Neural progenitor cell (in vitro differentiated cells): ENCODE results near the gene PGAM2. TPM values are rescaled to one million over a fixed set of nuclear protein-coding genes. Genes with fewer than 3 reads are reported as not detected.
"Not testable (repeated sequence)": the region's sequence is repeated elsewhere in the genome, so short reads cannot be mapped to it uniquely, and the experiment has no call there.

Source experiments
- DNase-seq: peaks from one replicate; pipeline ENCODE4 v3.0.0-alpha.2; 2016; ENCODE audit warnings: low spot score
- H2AFZ ChIP-seq: fragments of 200-600 bp; sonication (generic); replicated peaks from 2 replicates; pipeline ENCODE4 v1.6.1; 2016; ENCODE audit warnings: antibody characterized with exemption
- H3F3A ChIP-seq: fragments of 200-600 bp; sonication (generic); 2 replicates; pipeline ENCODE4 v1.6.1; 2016; ENCODE audit warnings: antibody characterized with exemption, low read depth
- H3K27ac ChIP-seq: fragments of 200-600 bp; sonication (generic); 2 replicates; pipeline ENCODE4 v1.5.1; 2016; ENCODE audit warnings: mild to moderate bottlenecking
- H3K27me3 ChIP-seq: fragments of 200-600 bp; sonication (generic); 2 replicates; pipeline ENCODE4 v1.6.1; 2016; ENCODE audit warnings: mild to moderate bottlenecking, moderate library complexity
- H3K36me3 ChIP-seq: fragments of 200-600 bp; sonication (generic); 2 replicates; pipeline ENCODE4 v1.5.1; 2016
- H3K4me1 ChIP-seq: fragments of 200-600 bp; sonication (generic); 2 replicates; pipeline ENCODE4 v1.6.1; 2016; ENCODE audit warnings: mixed run types
- H3K4me2 ChIP-seq: fragments of 200-600 bp; sonication (generic); 2 replicates; pipeline ENCODE4 v1.6.1; 2016
- H3K4me3 ChIP-seq: fragments of 200-600 bp; sonication (generic); 2 replicates; pipeline ENCODE4 v1.5.1; 2016
- H3K79me2 ChIP-seq: fragments of 200-600 bp; sonication (generic); 2 replicates; pipeline ENCODE4 v1.6.1; 2016; ENCODE audit warnings: low read depth
- H3K9ac ChIP-seq: fragments of 200-600 bp; sonication (generic); 2 replicates; pipeline ENCODE4 v1.6.1; 2016
- H3K9me3 ChIP-seq: fragments of 200-600 bp; sonication (generic); 2 replicates; pipeline ENCODE4 v1.5.1; 2016; ENCODE audit warnings: low read depth
- H4K20me1 ChIP-seq: fragments of 200-600 bp; sonication (generic); 2 replicates; pipeline ENCODE4 v1.6.1; 2016; ENCODE audit warnings: low read depth
- H3K27ac Mint-ChIP-seq: 3 replicates; pipeline ENCODE4 v1.8.0; 2021; ENCODE audit warnings: mixed read lengths
- H3K27me3 Mint-ChIP-seq: 2 replicates; pipeline ENCODE4 v1.8.0; 2022; ENCODE audit warnings: low read depth, mild to moderate bottlenecking, inconsistent platforms, moderate library complexity, mixed read lengths; ENCODE audit not compliant: insufficient read depth
- H3K36me3 Mint-ChIP-seq: 3 replicates; pipeline ENCODE4 v1.8.0; 2021; ENCODE audit warnings: mixed read lengths
- H3K4me1 Mint-ChIP-seq: 3 replicates; pipeline ENCODE4 v1.8.0; 2021; ENCODE audit warnings: mixed read lengths
- H3K4me3 Mint-ChIP-seq: 3 replicates; pipeline ENCODE4 v1.8.0; 2021; ENCODE audit warnings: mild to moderate bottlenecking, moderate library complexity, mixed read lengths
- H3K9me3 Mint-ChIP-seq: 3 replicates; pipeline ENCODE4 v1.8.0; 2020; ENCODE audit warnings: mixed read lengths
- EZH2 ChIP-seq: fragments of 200-600 bp; sonication (generic); IDR thresholded peaks from 2 replicates; pipeline ENCODE4 v1.6.1; 2017; ENCODE audit warnings: antibody characterized with exemption, mild to moderate bottlenecking, moderate library complexity
- EZH2phosphoT487 ChIP-seq: fragments of 200-600 bp; sonication (generic); IDR thresholded peaks from 2 replicates; pipeline ENCODE4 v1.6.1; 2017; ENCODE audit warnings: antibody characterized with exemption
- total RNA-seq: library from RNA; depleted of rRNA; stranded (reverse); fragments of >200 nt; gene quantifications from 2 replicates; pipeline ENCODE4 v1.2.3, GENCODE V29; 2015; ENCODE audit warnings: low replicate concordance
- TF ChIP-seq, protein P1 (sequence below): fragments of 200-600 bp; sonication (generic); IDR thresholded peaks from 2 replicates; pipeline ENCODE4 v1.5.1; 2017; ENCODE audit warnings: antibody characterized with exemption, mild to moderate bottlenecking

PGAM2 gene
- total RNA-seq, 1 donor from 2014 or later, result 11.2 TPM

DNA sequence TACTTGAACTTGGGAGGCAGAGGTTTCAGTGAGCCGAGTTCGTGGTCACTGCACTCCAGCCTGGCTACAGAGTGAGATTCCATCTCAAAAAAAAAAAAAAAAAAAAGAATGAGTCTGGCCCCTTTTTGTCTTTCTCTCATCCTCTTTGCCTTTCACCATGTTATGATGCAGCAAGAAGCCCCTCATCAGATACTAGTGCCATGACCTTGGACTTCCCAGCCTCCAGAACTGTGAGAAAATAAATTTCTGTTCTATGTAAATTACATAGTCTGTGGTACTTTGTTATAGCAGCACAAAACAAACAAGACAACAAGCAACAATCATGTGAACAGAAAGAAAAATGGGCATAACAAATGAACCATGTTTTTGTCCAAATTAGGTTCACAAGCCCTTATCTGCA is 23.1 kb downstream of the PGAM2 start:
- peaks cover 19% of the 10 kb centered on the region for H3K27me3 Mint-ChIP-seq
- peaks cover 26% of the 10 kb centered on the region for H3K79me2 ChIP-seq
- no peak overlapping the region for H3K4me3 Mint-ChIP-seq
- no peak overlapping the region for H2AFZ ChIP-seq
- H3K27me3 ChIP-seq, result peaks cover 45% of the 10 kb centered on the region
- TF ChIP-seq, protein P1, sequence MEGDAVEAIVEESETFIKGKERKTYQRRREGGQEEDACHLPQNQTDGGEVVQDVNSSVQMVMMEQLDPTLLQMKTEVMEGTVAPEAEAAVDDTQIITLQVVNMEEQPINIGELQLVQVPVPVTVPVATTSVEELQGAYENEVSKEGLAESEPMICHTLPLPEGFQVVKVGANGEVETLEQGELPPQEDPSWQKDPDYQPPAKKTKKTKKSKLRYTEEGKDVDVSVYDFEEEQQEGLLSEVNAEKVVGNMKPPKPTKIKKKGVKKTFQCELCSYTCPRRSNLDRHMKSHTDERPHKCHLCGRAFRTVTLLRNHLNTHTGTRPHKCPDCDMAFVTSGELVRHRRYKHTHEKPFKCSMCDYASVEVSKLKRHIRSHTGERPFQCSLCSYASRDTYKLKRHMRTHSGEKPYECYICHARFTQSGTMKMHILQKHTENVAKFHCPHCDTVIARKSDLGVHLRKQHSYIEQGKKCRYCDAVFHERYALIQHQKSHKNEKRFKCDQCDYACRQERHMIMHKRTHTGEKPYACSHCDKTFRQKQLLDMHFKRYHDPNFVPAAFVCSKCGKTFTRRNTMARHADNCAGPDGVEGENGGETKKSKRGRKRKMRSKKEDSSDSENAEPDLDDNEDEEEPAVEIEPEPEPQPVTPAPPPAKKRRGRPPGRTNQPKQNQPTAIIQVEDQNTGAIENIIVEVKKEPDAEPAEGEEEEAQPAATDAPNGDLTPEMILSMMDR, result no peak
- TF ChIP-seq EZH2 (no peak), EZH2phosphoT487 (no peak)
- peaks cover 6% of the 10 kb centered on the region for H4K20me1 ChIP-seq
- no peak overlapping the region for H3K4me2 ChIP-seq
- no peak overlapping the region for H3K27ac ChIP-seq
- no peak overlapping the region for H3K4me3 ChIP-seq
- peaks cover 29% of the 10 kb centered on the region for H3K4me1 Mint-ChIP-seq
- H3K36me3 Mint-ChIP-seq, result peaks cover 5% of the 10 kb centered on the region
- no peak overlapping the region for H3K27ac Mint-ChIP-seq
- no peaks in the 10 kb centered on the region for H3K9me3 Mint-ChIP-seq
- H3K9ac ChIP-seq, result no peak overlapping the region
- peaks cover 19% of the 10 kb centered on the region for H3F3A ChIP-seq
- no peaks in the 10 kb centered on the region for H3K9me3 ChIP-seq
- no peak for DNase-seq
- H3K4me1 ChIP-seq, result peaks cover 8% of the 10 kb centered on the region
- no peaks in the 10 kb centered on the region for H3K36me3 ChIP-seq

DNA sequence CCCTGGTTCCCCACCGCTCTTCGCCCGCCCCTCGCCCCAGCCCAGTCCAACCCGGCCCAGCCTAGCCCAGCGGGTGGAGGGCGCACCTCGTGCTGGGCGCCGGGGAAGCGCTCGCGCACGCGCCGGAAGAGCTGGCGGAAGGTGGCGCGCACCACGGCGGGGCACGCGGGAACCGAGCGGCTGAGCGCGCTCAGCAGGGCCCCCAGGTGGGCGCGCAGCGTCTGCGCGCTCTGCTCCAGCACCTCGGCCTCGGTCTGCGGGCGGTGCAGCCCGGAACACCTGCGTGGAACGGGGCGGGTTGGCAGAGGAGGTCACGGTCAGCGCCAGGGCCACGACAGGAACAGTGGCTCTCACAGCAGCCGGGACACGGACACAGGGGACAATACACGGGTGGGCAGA is 24.9 kb downstream of the PGAM2 start:
- not testable (repeated sequence) for H3K9ac ChIP-seq, H3K9me3 Mint-ChIP-seq, H3K36me3 Mint-ChIP-seq, H3K9me3 ChIP-seq, H3K79me2 ChIP-seq, H3K4me1 ChIP-seq, H3K36me3 ChIP-seq, H3K27ac Mint-ChIP-seq, H3K4me3 Mint-ChIP-seq, H3K27ac ChIP-seq, H4K20me1 ChIP-seq
- Mint-ChIP-seq H3K27me3 (peaks cover 18% of the 10 kb centered on the region), H3K4me1 (peaks cover 13% of the 10 kb centered on the region)
- peak overlapping the region; percentile 72 for H3K4me2 ChIP-seq
- peak overlapping the region; percentile 42 for H3K4me3 ChIP-seq
- H3F3A ChIP-seq, result peaks cover 19% of the 10 kb centered on the region
- DNase-seq, result peak; percentile 20
- peaks cover 45% of the 10 kb centered on the region for H3K27me3 ChIP-seq
- peak; percentile 54 for TF ChIP-seq EZH2
- H2AFZ ChIP-seq, result peak overlapping the region; percentile 50

DNA sequence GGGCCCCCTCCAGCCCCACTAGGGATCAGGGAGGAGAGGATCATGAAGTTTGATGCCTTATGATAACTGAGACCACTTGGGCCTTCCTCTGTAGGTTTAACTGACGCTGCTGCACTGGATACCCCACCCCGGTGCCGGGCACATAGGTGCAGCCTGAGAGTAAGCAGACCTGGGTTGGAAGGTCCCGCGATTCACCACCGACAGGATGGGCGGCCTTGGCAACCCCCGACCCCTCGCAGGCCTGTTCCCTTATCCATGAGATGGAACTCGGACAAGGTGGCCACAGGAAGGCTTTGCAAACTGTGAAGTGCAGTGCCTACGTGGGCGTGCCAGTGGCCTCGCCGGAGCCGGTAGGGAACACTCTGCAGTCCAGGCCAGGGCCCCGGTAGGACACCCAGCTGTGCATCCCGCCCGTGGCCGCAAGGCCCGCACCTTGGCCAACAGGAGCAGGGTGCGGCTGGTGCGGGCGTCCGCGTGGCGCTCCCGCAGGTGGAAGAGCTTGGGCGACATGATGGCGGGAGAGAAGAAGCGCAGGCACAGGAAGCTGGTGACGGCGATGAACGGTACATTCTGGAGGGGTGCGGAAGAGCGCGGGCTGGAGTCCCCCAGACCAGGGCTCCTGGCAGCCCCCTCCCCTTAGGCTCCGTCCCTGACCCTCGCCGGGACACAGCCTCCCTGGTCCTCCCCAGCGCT is 25.4 kb downstream of the PGAM2 start:
- not testable (repeated sequence) for H3K27ac ChIP-seq, H3K36me3 Mint-ChIP-seq, H3K4me3 Mint-ChIP-seq, H4K20me1 ChIP-seq, DNase-seq, H3K9me3 ChIP-seq, H3K79me2 ChIP-seq, H3K36me3 ChIP-seq, H3K9ac ChIP-seq, H3K4me1 ChIP-seq, H3K9me3 Mint-ChIP-seq, H3K27ac Mint-ChIP-seq
- peak overlapping the region; percentile 42 for H3K4me3 ChIP-seq
- peak overlapping the region; percentile 72 for H3K4me2 ChIP-seq
- H3K27me3 Mint-ChIP-seq, result peaks cover 14% of the 10 kb centered on the region
- peaks cover 10% of the 10 kb centered on the region for H3K4me1 Mint-ChIP-seq
- H3K27me3 ChIP-seq, result peaks cover 45% of the 10 kb centered on the region
- H3F3A ChIP-seq, result peaks cover 19% of the 10 kb centered on the region
- peak overlapping the region; percentile 50 for H2AFZ ChIP-seq

DNA sequence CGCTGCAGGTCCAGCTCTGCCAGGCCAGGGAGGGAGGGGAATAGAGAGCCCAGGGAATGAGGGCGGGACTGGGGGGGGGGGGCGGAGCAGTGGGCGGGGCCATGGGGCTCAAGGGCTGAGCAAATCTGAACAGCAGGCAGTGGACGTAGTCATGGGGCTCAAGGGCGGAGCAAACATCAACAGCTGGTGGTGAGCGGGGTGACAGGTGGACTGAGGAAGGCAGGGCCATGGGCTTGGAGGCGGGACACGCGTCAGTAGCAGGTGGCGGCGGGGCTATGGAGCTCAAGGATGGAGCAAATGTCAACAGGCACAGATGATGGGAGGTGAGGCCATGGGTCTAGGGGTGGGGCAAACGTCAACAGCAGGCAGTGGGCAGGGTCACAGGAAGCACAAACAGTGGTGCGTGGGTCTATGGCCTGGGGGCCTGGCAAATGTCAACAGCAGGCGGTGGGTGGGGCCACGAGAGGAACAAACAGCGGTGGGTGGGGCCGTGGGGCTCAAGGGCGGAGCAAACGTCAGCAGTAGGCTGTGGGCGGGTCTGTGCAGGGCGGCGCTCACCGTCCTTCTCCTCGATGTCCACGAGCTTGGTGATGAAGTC is 26.3 kb downstream of the PGAM2 start:
- peak overlapping the region; percentile 68 for H3K4me2 ChIP-seq
- not testable (repeated sequence) for H4K20me1 ChIP-seq, H3K36me3 Mint-ChIP-seq, H3K9me3 Mint-ChIP-seq, H3K27ac ChIP-seq, H3K9ac ChIP-seq, H3K79me2 ChIP-seq, H3K4me1 ChIP-seq, H3K36me3 ChIP-seq, H3K4me1 Mint-ChIP-seq, H3K27ac Mint-ChIP-seq, H2AFZ ChIP-seq, H3K9me3 ChIP-seq
- H3K27me3 Mint-ChIP-seq, result peaks cover 14% of the 10 kb centered on the region
- H3K4me3 Mint-ChIP-seq, result peak overlapping the region; percentile 81
- H3K27me3 ChIP-seq, result peaks cover 45% of the 10 kb centered on the region
- peaks cover 16% of the 10 kb centered on the region for H3F3A ChIP-seq
- peak; percentile 57 for DNase-seq
- peak overlapping the region; percentile 13 for H3K4me3 ChIP-seq

DNA sequence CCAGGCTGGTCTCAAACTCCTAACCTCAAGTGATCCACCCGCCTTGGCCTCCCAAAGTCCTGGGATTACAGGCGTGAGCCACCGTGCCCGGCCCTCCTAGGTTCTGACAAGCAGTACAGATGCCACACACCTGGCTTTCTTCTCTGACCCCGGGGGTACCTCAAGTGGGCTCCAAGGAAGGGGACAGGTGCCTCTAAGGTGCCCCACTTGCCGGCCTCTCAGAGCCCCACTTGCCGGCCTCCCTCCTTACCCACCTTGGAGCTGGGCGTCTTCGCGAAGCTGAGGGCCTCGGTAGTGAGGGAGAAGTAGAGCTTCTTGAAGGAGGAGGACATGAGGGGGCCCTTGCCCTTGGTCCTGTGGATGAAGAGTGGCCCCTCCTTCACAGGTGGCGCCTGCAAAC is 26.8 kb downstream of the PGAM2 start:
- H3K9me3 Mint-ChIP-seq, H4K20me1 ChIP-seq, H3K4me2 ChIP-seq, H3K27ac ChIP-seq, H3K4me1 ChIP-seq, H3K9me3 ChIP-seq, H3K36me3 Mint-ChIP-seq, H2AFZ ChIP-seq, H3K36me3 ChIP-seq, H3K4me3 ChIP-seq, H3K9ac ChIP-seq, H3K4me1 Mint-ChIP-seq, H3K4me3 Mint-ChIP-seq, H3K79me2 ChIP-seq, DNase-seq, H3K27ac Mint-ChIP-seq: not testable (repeated sequence)
- Histone ChIP-seq H3K27me3 (peaks cover 42% of the 10 kb centered on the region), H3F3A (peaks cover 11% of the 10 kb centered on the region)
- peaks cover 15% of the 10 kb centered on the region for H3K27me3 Mint-ChIP-seq

DNA sequence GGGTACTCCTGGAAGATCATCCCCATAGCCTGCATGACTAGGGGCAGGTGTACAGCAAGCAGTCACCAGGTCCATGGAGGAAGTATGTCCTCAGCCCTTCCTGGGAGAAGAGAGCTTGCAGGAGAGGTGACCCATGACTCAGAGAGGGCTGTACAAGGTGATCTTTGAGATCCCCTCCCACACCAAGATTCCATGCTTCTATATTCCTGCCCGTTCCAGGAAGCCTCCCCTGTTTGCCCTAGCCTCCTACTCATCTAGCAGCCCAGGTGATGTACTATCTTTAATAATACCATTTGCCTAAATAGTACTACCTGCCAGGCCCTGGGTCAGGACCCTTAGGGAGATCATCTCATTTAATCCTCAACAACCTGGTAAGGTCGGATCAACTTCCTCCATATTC is 27.4 kb downstream of the PGAM2 start:
- not testable (repeated sequence) for H3K4me3 ChIP-seq, H3K27ac Mint-ChIP-seq, H4K20me1 ChIP-seq, H3K4me2 ChIP-seq, H3K36me3 ChIP-seq, H3K4me1 ChIP-seq, H3K9me3 Mint-ChIP-seq, H3K79me2 ChIP-seq, H3K9me3 ChIP-seq, DNase-seq, H3K9ac ChIP-seq, H3K4me3 Mint-ChIP-seq, H3K4me1 Mint-ChIP-seq, H2AFZ ChIP-seq, H3K36me3 Mint-ChIP-seq, H3K27ac ChIP-seq
- peaks cover 16% of the 10 kb centered on the region for H3K27me3 Mint-ChIP-seq
- Histone ChIP-seq H3F3A (peaks cover 10% of the 10 kb centered on the region), H3K27me3 (peaks cover 42% of the 10 kb centered on the region)

DNA sequence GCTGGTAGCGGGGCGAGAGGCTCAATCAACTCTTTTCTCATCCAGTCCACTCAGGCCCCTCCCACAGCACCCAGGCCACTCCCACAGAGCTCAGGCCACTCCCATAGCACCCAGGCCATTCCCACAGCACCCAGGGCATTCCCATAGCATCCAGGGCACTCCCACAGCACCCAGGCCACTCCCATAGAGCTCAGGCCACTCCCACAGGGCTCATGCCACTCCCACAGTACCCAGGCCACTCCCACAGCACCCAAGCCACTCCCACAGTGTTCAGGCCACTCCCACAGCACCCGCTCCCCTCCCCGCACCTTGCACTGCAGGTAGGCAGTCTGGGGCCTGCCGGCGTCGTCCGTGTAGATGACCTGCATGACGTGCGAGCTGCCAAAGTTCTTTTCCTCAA is 29.0 kb downstream of the PGAM2 start:
- not testable (repeated sequence) for H3K27ac Mint-ChIP-seq, H2AFZ ChIP-seq, H3K4me2 ChIP-seq, H3F3A ChIP-seq, H3K36me3 ChIP-seq, H3K27ac ChIP-seq, H3K4me1 Mint-ChIP-seq, H3K4me3 Mint-ChIP-seq, H3K36me3 Mint-ChIP-seq, H3K4me3 ChIP-seq, H3K9me3 Mint-ChIP-seq, H3K79me2 ChIP-seq, H3K4me1 ChIP-seq, DNase-seq, H3K9ac ChIP-seq, H3K27me3 Mint-ChIP-seq, H3K9me3 ChIP-seq, H4K20me1 ChIP-seq
- H3K27me3 ChIP-seq, result peaks cover 27% of the 10 kb centered on the region
